Stimulated activated effector memory CD8-positive, alpha-beta T cell treated with anti-CD3 and anti-CD28 coated beads, Interleukin-12 subunit alpha, Interleukin-12 subunit beta, amount 100 ng/mL, for 72 hours (primary cell): ENCODE data around the gene PBOV1.

Experiments used
- ATAC-seq: fragments of 150-1000 bp; cut with Tn5 transposase; 2 replicates; pipeline ENCODE4 v1.10.0; 2021
- DNase-seq, 2 donors: peaks; one replicate each; pipeline ENCODE4 v3.0.0; 2021 to 2022; ENCODE audit warnings: low spot score in 2 of 2
- H3K27ac Mint-ChIP-seq: one replicate; pipeline ENCODE4 v1.8.0; 2022; ENCODE audit warnings: mild to moderate bottlenecking, mixed read lengths
- H3K36me3 Mint-ChIP-seq: one replicate; pipeline ENCODE4 v1.8.0; 2022; ENCODE audit warnings: mild to moderate bottlenecking, mixed read lengths
- H3K4me1 Mint-ChIP-seq: one replicate; pipeline ENCODE4 v1.8.0; 2022; ENCODE audit warnings: mixed read lengths
- H3K4me3 Mint-ChIP-seq: one replicate; pipeline ENCODE4 v1.8.0; 2022; ENCODE audit warnings: mild to moderate bottlenecking, mixed read lengths
- H3K9me3 Mint-ChIP-seq: one replicate; pipeline ENCODE4 v1.8.0; 2022; ENCODE audit warnings: mixed read lengths

The PBOV1 gene

DNA sequence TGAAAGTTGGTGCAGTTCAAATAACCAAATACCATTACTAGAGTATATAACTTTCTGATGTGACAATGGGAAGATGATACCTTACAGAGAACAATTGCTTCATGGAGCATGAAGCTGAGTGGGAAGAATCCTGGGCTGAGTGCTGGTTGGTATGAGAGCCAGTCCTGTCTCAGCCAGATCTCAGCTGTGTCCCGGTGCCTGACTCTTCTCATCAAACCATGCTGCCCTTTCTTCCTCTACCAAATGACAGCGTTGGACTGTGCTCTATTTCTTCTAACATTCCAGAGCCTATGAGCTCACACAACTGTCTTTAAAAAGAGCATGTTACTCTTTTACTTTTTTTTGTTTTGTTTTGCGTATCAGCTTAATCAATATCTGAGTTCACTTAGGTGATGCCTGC, 27.5 kb upstream of the PBOV1 start:
- Mint-ChIP-seq H3K4me3 (no peak overlapping the region), H3K9me3 (no peaks in the 10 kb centered on the region), H3K36me3 (no peaks in the 10 kb centered on the region), H3K4me1 (no peaks in the 10 kb centered on the region), H3K27ac (no peak overlapping the region)
- ATAC-seq (no peak), DNase-seq (no peak)

GRCh38 chr6:138242987-138243592, 24.8 kb upstream of the PBOV1 start:
- ATAC-seq: no peak
- Mint-ChIP-seq H3K4me3 (no peak overlapping the region), H3K36me3 (no peaks in the 10 kb centered on the region), H3K4me1 (no peaks in the 10 kb centered on the region), H3K27ac (no peak overlapping the region), H3K9me3 (no peaks in the 10 kb centered on the region)
- DNase-seq: no peak

- Mint-ChIP-seq H3K9me3 (no peaks in the 10 kb centered on the region), H3K27ac (no peak overlapping the region), H3K4me3 (no peak overlapping the region), H3K4me1 (no peaks in the 10 kb centered on the region), H3K36me3 (no peaks in the 10 kb centered on the region)
- DNase-seq (no peak), ATAC-seq (no peak)
Observed at GRCh38 chr6:138241934-138242333, 23.6 kb upstream of the PBOV1 start.

DNA sequence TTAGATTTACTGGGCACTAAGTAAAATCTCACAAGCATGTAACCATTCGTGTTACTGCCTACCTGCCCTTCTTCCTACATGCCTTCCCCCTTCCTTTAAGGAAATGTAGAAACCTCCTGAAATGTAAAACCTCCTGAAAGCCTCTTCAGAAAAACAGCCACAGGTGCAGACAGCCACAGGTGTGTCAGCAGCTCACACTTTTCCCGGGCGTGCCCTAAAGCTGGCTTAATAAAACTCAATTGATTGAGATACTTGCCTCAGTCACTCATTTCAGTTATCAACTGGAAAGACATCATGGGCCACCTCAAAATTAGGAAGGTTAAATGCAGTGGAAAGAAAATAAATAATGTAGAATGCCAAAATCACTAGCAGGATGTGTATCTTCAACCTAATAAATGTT, 23.1 kb upstream of the PBOV1 start:
- Mint-ChIP-seq H3K4me1 (no peaks in the 10 kb centered on the region), H3K9me3 (no peaks in the 10 kb centered on the region), H3K36me3 (no peaks in the 10 kb centered on the region), H3K27ac (no peak overlapping the region), H3K4me3 (no peak overlapping the region)
- no peak for ATAC-seq
- DNase-seq: no peak

- ATAC-seq (no peak), DNase-seq (no peak)
- no peak overlapping the region for H3K4me3 Mint-ChIP-seq
- H3K9me3 Mint-ChIP-seq: no peaks in the 10 kb centered on the region
- H3K27ac Mint-ChIP-seq: no peak overlapping the region
- H3K36me3 Mint-ChIP-seq: no peaks in the 10 kb centered on the region
- no peaks in the 10 kb centered on the region for H3K4me1 Mint-ChIP-seq
Observed at GRCh38 chr6:138240476-138241245, 22.4 kb upstream of the PBOV1 start.

DNA sequence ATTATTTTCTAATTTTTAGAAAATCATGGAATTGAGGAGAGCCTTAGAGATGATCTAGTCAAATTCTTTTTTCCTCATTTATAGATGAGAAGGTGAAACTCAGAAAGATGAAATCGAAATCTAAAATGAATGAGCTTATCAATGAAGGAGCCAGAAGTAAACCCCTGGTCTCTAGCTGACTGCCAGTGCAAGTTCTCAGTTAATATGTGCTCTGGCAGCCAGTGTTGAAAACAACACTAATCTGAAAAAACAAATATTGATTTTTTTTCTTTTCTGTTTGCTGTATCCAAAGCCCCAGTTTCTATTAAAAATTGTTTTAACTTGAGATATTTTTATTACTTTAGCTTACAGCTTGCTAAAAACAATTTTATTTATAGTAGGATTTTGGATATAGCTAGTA, 21.5 kb upstream of the PBOV1 start:
- DNase-seq: no peak
- Mint-ChIP-seq H3K4me1 (no peaks in the 10 kb centered on the region), H3K9me3 (no peaks in the 10 kb centered on the region), H3K36me3 (no peaks in the 10 kb centered on the region), H3K27ac (no peak overlapping the region), H3K4me3 (no peak overlapping the region)
- ATAC-seq: no peak

DNA sequence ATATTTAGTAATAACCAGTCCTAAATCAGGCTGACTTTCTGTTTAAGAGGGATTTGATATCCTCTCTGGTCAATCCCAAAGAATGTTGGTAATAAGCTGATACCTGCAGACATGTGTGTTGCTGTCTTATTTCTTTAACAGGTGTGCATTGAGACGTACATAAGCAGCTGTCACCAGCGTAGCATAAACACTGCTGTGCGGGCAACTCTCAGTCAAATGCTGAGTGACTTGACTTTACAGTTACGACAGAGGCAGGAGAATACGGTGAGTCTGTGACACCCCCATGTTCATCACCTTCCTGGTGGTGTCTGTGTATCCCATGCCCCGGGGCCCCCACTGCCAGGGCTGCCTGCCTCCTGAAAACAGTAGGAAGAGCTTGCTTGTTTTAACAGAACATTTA, 20.1 kb upstream of the PBOV1 start:
- DNase-seq: no peak
- H3K4me3 Mint-ChIP-seq: no peak overlapping the region
- H3K4me1 Mint-ChIP-seq: no peaks in the 10 kb centered on the region
- no peaks in the 10 kb centered on the region for H3K36me3 Mint-ChIP-seq
- H3K27ac Mint-ChIP-seq: no peak overlapping the region
- no peaks in the 10 kb centered on the region for H3K9me3 Mint-ChIP-seq
- ATAC-seq: no peak

- Mint-ChIP-seq H3K27ac (no peak overlapping the region), H3K36me3 (no peaks in the 10 kb centered on the region)
Observed at GRCh38 chr6:138237463-138237862, 19.2 kb upstream of the PBOV1 start.

GRCh38 chr6:138235693-138236092, 17.4 kb upstream of the PBOV1 start:
- H3K27ac Mint-ChIP-seq: no peak overlapping the region
- no peaks in the 10 kb centered on the region for H3K4me1 Mint-ChIP-seq
- H3K4me3 Mint-ChIP-seq: no peak overlapping the region
- no peaks in the 10 kb centered on the region for H3K9me3 Mint-ChIP-seq
- ATAC-seq: no peak
- DNase-seq: no peak
- no peaks in the 10 kb centered on the region for H3K36me3 Mint-ChIP-seq

More at GRCh38 chr6:138237463-138237862, 19.2 kb upstream of the PBOV1 start:
- no peaks in the 10 kb centered on the region for H3K4me1 Mint-ChIP-seq
- H3K4me3 Mint-ChIP-seq: no peak overlapping the region
- H3K9me3 Mint-ChIP-seq: no peaks in the 10 kb centered on the region
- DNase-seq (no peak), ATAC-seq (no peak)

GRCh38 chr6:138235205-138235604, 16.9 kb upstream of the PBOV1 start:
- ATAC-seq (no peak), DNase-seq (no peak)
- Mint-ChIP-seq H3K4me3 (no peak overlapping the region), H3K9me3 (no peaks in the 10 kb centered on the region), H3K36me3 (no peaks in the 10 kb centered on the region), H3K4me1 (no peaks in the 10 kb centered on the region), H3K27ac (no peak overlapping the region)

GRCh38 chr6:138234363-138234762, 16.1 kb upstream of the PBOV1 start:
- H3K27ac Mint-ChIP-seq: no peak overlapping the region
- no peaks in the 10 kb centered on the region for H3K4me1 Mint-ChIP-seq
- H3K4me3 Mint-ChIP-seq: no peak overlapping the region
- ATAC-seq (no peak), DNase-seq (no peak)
- H3K36me3 Mint-ChIP-seq: no peaks in the 10 kb centered on the region
- no peaks in the 10 kb centered on the region for H3K9me3 Mint-ChIP-seq

- ATAC-seq (no peak), DNase-seq (no peak)
- Mint-ChIP-seq H3K4me1 (no peaks in the 10 kb centered on the region), H3K36me3 (no peaks in the 10 kb centered on the region), H3K9me3 (no peaks in the 10 kb centered on the region), H3K27ac (no peak overlapping the region), H3K4me3 (no peak overlapping the region)
Observed at GRCh38 chr6:138231381-138231886, 13.1 kb upstream of the PBOV1 start.

- no peak for ATAC-seq
- no peaks in the 10 kb centered on the region for H3K4me1 Mint-ChIP-seq
- no peak overlapping the region for H3K27ac Mint-ChIP-seq
- no peak for DNase-seq
- no peaks in the 10 kb centered on the region for H3K36me3 Mint-ChIP-seq
- H3K9me3 Mint-ChIP-seq: no peaks in the 10 kb centered on the region
- H3K4me3 Mint-ChIP-seq: no peak overlapping the region
Observed at GRCh38 chr6:138230759-138231380, 12.6 kb upstream of the PBOV1 start.

DNA sequence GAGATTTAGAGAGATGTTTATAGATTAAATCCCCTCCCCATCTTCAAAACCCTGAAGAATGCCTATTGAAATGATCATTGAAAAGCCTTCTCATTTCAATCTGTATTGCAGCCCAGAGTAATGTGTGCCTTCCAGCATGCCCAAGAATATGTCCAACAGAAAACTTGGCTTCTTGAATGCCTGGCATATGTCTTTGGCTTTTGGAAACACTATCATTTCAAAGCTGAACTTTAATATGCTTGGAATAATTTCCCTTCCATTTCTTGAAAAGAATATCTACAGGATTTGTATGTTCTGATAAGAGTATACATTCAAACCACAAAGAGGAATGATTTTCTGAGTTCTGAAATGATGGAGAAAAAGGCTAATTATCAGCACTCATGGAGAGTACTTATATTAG, 11.9 kb upstream of the PBOV1 start:
- DNase-seq (no peak), ATAC-seq (no peak)
- no peak overlapping the region for H3K27ac Mint-ChIP-seq
- H3K4me3 Mint-ChIP-seq: no peak overlapping the region
- no peaks in the 10 kb centered on the region for H3K4me1 Mint-ChIP-seq
- no peaks in the 10 kb centered on the region for H3K36me3 Mint-ChIP-seq
- H3K9me3 Mint-ChIP-seq: no peaks in the 10 kb centered on the region

- ATAC-seq: no peak
- Mint-ChIP-seq H3K4me1 (no peaks in the 10 kb centered on the region), H3K27ac (no peak overlapping the region), H3K36me3 (no peaks in the 10 kb centered on the region), H3K9me3 (no peaks in the 10 kb centered on the region), H3K4me3 (no peak overlapping the region)
- no peak for DNase-seq
Observed at GRCh38 chr6:138229663-138230179, 11.4 kb upstream of the PBOV1 start.

DNA sequence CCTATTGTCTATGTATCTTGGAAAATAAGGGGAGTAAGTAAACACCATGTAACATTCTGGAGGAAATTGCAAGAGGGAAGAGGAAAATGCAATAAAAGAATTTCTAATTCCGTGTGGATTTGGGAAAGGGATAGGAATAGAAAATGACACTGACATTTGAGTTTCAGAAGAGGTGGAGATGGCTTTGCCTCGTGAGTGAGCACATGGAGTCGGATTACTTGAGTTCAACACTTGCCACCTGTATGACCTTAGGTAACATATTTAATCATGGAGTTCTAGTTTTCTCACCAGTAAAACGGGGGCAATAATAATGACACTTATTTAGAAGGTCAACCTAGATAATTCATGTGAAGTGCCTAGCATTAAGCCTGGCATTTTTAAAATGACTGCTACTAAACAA, 10.8 kb upstream of the PBOV1 start:
- Mint-ChIP-seq H3K36me3 (no peaks in the 10 kb centered on the region), H3K4me3 (no peak overlapping the region), H3K4me1 (no peaks in the 10 kb centered on the region), H3K9me3 (no peaks in the 10 kb centered on the region), H3K27ac (no peak overlapping the region)
- DNase-seq (no peak), ATAC-seq (no peak)
